CD14-positive monocyte (primary cell): ENCODE measurements around the gene RAB11FIP4. TPM values are rescaled to one million over a fixed set of nuclear protein-coding genes. Genes with fewer than 3 reads are reported as not detected.

Experiments
- DNase-seq, 3 donors: peaks; one replicate each; pipeline ENCODE4 v3.0.0-alpha.2; 2011 to 2022
- H2AFZ ChIP-seq: 2 replicates; pipeline ENCODE4 v1.6.0; 2012; ENCODE audit warnings: mild to moderate bottlenecking, low read depth, low read length, inconsistent platforms; ENCODE audit not compliant: insufficient read depth, poor library complexity, severe bottlenecking
- H3K27ac ChIP-seq, 2 donors: 1 replicate in 1 of 2; 2 replicates in 1 of 2; pipeline ENCODE4 v1.5.1; 2012 to 2013; ENCODE audit warnings: low read length in 2 of 2, control low read depth in 1 of 2, inconsistent platforms in 1 of 2, low read depth in 1 of 2, mild to moderate bottlenecking in 1 of 2
- H3K27me3 ChIP-seq, 2 donors: one replicate each; pipeline versions ENCODE4 v1.6.0 to v1.6.1; 2011 to 2013; ENCODE audit warnings: low read length in 2 of 2; ENCODE audit not compliant: control insufficient read depth in 2 of 2, insufficient read depth in 2 of 2
- H3K36me3 ChIP-seq, 2 donors: replicated peaks in 1 of 2; 1 replicate in 1 of 2; 2 replicates in 1 of 2; pipeline versions ENCODE4 v1.5.1 to v1.6.1; 2012 to 2013; ENCODE audit warnings: low read length in 2 of 2, control low read depth in 1 of 2, inconsistent platforms in 1 of 2, mild to moderate bottlenecking in 1 of 2; ENCODE audit not compliant: insufficient read depth in 2 of 2, control insufficient read depth in 1 of 2
- H3K4me1 ChIP-seq, 2 donors: 1 replicate in 1 of 2; 2 replicates in 1 of 2; pipeline versions ENCODE4 v1.5.1 to v1.6.1; 2012 to 2013; ENCODE audit warnings: low read length in 2 of 2, control low read depth in 1 of 2, inconsistent platforms in 1 of 2, mild to moderate bottlenecking in 1 of 2, moderate library complexity in 1 of 2; ENCODE audit not compliant: insufficient read depth in 2 of 2, control insufficient read depth in 1 of 2
- H3K4me2 ChIP-seq: replicated peaks from 2 replicates; pipeline ENCODE3; 2012; ENCODE audit warnings: low read length, moderate library complexity, mild to moderate bottlenecking; ENCODE audit not compliant: poor library complexity, severe bottlenecking; ENCODE audit errors: extremely low read depth
- H3K4me3 ChIP-seq, 3 experiments: fragments of 200-600 bp in 1 of 3; sonication (generic) in 1 of 3; replicated peaks in 1 of 3; 1 replicate in 2 of 3; 2 replicates in 1 of 3; pipeline ENCODE4 v1.5.1; 2011 to 2013; ENCODE audit warnings: low read length in 3 of 3, mild to moderate bottlenecking in 3 of 3, control low read depth in 2 of 3, low read depth in 2 of 3, inconsistent platforms in 1 of 3, moderate library complexity in 1 of 3
- H3K79me2 ChIP-seq: 2 replicates; pipeline ENCODE4 v1.6.0; 2012; ENCODE audit warnings: mild to moderate bottlenecking, control low read depth, inconsistent platforms, low read length, moderate library complexity; ENCODE audit not compliant: insufficient read depth
- H3K9ac ChIP-seq: 2 replicates; pipeline ENCODE4 v1.6.0; 2017; ENCODE audit warnings: low read length, mild to moderate bottlenecking; ENCODE audit not compliant: insufficient read depth, poor library complexity, severe bottlenecking
- H3K9me3 ChIP-seq, 2 donors: replicated peaks in 1 of 2; 1 replicate in 1 of 2; 2 replicates in 1 of 2; pipeline versions ENCODE4 v1.5.1 to v1.6.1; 2012 to 2013; ENCODE audit warnings: low read length in 2 of 2, control low read depth in 1 of 2; ENCODE audit not compliant: control insufficient read depth in 1 of 2, insufficient read depth in 1 of 2
- H4K20me1 ChIP-seq: 2 replicates; pipeline ENCODE4 v1.6.0; 2012; ENCODE audit warnings: mild to moderate bottlenecking, low read length, control low read depth, moderate library complexity; ENCODE audit not compliant: insufficient read depth
- H3K27ac Mint-ChIP-seq, 7 donors: one replicate each; pipeline ENCODE4 v1.8.0; 2020; ENCODE audit warnings: mild to moderate bottlenecking in 7 of 7, mixed read lengths in 7 of 7, moderate library complexity in 6 of 7, inconsistent platforms in 2 of 7
- H3K27me3 Mint-ChIP-seq, 3 donors: one replicate each; pipeline ENCODE4 v1.8.0; 2021 to 2022; ENCODE audit warnings: low read depth in 3 of 3, mild to moderate bottlenecking in 3 of 3, mixed read lengths in 3 of 3, moderate library complexity in 3 of 3, inconsistent platforms in 1 of 3
- H3K36me3 Mint-ChIP-seq, 2 donors: one replicate each; pipeline ENCODE4 v1.8.0; 2020; ENCODE audit warnings: mixed read lengths in 2 of 2, inconsistent platforms in 1 of 2, mild to moderate bottlenecking in 1 of 2
- H3K4me1 Mint-ChIP-seq: one replicate; pipeline ENCODE4 v1.8.0; 2020; ENCODE audit warnings: mild to moderate bottlenecking, mixed read lengths
- H3K4me3 Mint-ChIP-seq, 2 donors: one replicate each; pipeline ENCODE4 v1.8.0; 2020; ENCODE audit warnings: mild to moderate bottlenecking in 2 of 2, mixed read lengths in 2 of 2, moderate library complexity in 1 of 2
- H3K9me3 Mint-ChIP-seq, 7 donors: one replicate each; pipeline ENCODE4 v1.8.0; 2020 to 2022; ENCODE audit warnings: mixed read lengths in 7 of 7, mild to moderate bottlenecking in 6 of 7, moderate library complexity in 6 of 7, inconsistent platforms in 2 of 7
- WGBS: methylation state at CpG from one replicate; pipeline ENCODE4 v1.1.5; 2013; ENCODE audit warnings: missing lambda C conversion rate; ENCODE audit not compliant: insufficient coverage; 5-methylcytosine and 5-hydroxymethylcytosine counted together
- intact Hi-C, 2 donors: fragments of 100-400 bp; cut with micrococcal nuclease; formaldehyde crosslinking; loops; one replicate each; pipeline versions ENCODE4 v1.15.0 to v1.15.1; 2023
- polyA plus RNA-seq, 3 donors: library from polyadenylated mRNA; depleted of rRNA in 1 of 3; unstranded in 2 of 3; stranded (reverse) in 1 of 3; fragments of 300-500 nt in 2 of 3; fragments of >200 nt in 1 of 3; fragmentation: Illumina TruSeq in 2 of 3; gene quantifications; 1 replicate in 2 of 3; 2 replicates in 1 of 3; pipeline ENCODE4 v1.2.3, GENCODE V29; 2012 to 2021
- TF ChIP-seq, protein P1 (sequence below): fragments of 200-600 bp; IDR thresholded peaks from one replicate; pipeline ENCODE4 v1.8.0; 2022; ENCODE audit warnings: antibody characterized with exemption, mild to moderate bottlenecking

Gene RAB11FIP4
- polyA plus RNA-seq, 3 donors: 10.4 to 21.9 (median 16.2) TPM

GRCh38 chr17:31553506-31553905 is 162.0 kb downstream of the RAB11FIP4 start:
- Histone ChIP-seq H3K27me3 (no peaks in the 10 kb centered on the region), H3K4me3 (no peak overlapping the region), H3K27ac (no peak overlapping the region), H2AFZ (no peak overlapping the region), H4K20me1 (no peaks in the 10 kb centered on the region), H3K9ac (no peak overlapping the region), H3K9me3 (no peaks in the 10 kb centered on the region), H3K36me3 (no peaks in the 10 kb centered on the region), H3K4me1 (peaks cover 19 to 21% of the 10 kb centered on the region in 2 donors), H3K4me2 (no peak overlapping the region), H3K79me2 (peaks cover 4% of the 10 kb centered on the region)
- H3K27ac Mint-ChIP-seq: no peak overlapping the region
- peaks cover 0 to 1% (median 0%) of the 10 kb centered on the region in 7 donors for H3K9me3 Mint-ChIP-seq
- intact Hi-C loops: loop anchor here in 1 of 2 donors (5.0 kb wide), 1 partner anchor 44 kb away; no protein-coding TSS in a partner anchor
- H3K27me3 Mint-ChIP-seq: peaks cover 3 to 5% (median 3%) of the 10 kb centered on the region in 3 donors
- H3K4me1 Mint-ChIP-seq: peaks cover 24% of the 10 kb centered on the region
- H3K4me3 Mint-ChIP-seq: no peak overlapping the region
- no peak for DNase-seq
- no peaks in the 10 kb centered on the region for H3K36me3 Mint-ChIP-seq
- TF ChIP-seq, protein P1, sequence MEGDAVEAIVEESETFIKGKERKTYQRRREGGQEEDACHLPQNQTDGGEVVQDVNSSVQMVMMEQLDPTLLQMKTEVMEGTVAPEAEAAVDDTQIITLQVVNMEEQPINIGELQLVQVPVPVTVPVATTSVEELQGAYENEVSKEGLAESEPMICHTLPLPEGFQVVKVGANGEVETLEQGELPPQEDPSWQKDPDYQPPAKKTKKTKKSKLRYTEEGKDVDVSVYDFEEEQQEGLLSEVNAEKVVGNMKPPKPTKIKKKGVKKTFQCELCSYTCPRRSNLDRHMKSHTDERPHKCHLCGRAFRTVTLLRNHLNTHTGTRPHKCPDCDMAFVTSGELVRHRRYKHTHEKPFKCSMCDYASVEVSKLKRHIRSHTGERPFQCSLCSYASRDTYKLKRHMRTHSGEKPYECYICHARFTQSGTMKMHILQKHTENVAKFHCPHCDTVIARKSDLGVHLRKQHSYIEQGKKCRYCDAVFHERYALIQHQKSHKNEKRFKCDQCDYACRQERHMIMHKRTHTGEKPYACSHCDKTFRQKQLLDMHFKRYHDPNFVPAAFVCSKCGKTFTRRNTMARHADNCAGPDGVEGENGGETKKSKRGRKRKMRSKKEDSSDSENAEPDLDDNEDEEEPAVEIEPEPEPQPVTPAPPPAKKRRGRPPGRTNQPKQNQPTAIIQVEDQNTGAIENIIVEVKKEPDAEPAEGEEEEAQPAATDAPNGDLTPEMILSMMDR: no peak
- WGBS: 59% methylated on average over 3 of the region's 5 CpGs

- WGBS: no CpG with 5 or more reads among the region's 1 CpG
- Histone ChIP-seq H3K9me3 (no peaks in the 10 kb centered on the region), H3K4me3 (no peak overlapping the region), H3K27ac (no peak overlapping the region), H3K79me2 (peaks cover 5% of the 10 kb centered on the region), H2AFZ (no peak overlapping the region), H3K36me3 (no peaks in the 10 kb centered on the region), H4K20me1 (no peaks in the 10 kb centered on the region), H3K27me3 (no peaks in the 10 kb centered on the region), H3K9ac (no peak overlapping the region), H3K4me2 (no peak overlapping the region), H3K4me1 (peaks cover 17 to 23% of the 10 kb centered on the region in 2 donors)
- intact Hi-C loops: loop anchor here (5.0 kb wide), 3 partner anchors 42 to 287 kb away; no protein-coding TSS in a partner anchor
- H3K4me1 Mint-ChIP-seq: peaks cover 18% of the 10 kb centered on the region
- no peak for DNase-seq
- no peaks in the 10 kb centered on the region for H3K36me3 Mint-ChIP-seq
- TF ChIP-seq, protein P1: no peak
- peaks cover 3 to 5% (median 4%) of the 10 kb centered on the region in 3 donors for H3K27me3 Mint-ChIP-seq
- H3K27ac Mint-ChIP-seq: peak overlapping the region in 1 of 7 donors; percentile 41
- H3K4me3 Mint-ChIP-seq: no peak overlapping the region
- H3K9me3 Mint-ChIP-seq: no peaks in the 10 kb centered on the region
These were observed 163.5 kb downstream of the RAB11FIP4 start for GRCh38 chr17:31554930-31555329.
